ENCODE data around the gene EID1.
"Not testable (repeated sequence)": the region's sequence is repeated elsewhere in the genome, so short reads cannot be mapped to it uniquely, and the experiment has no call there.

EID1 gene

DNA sequence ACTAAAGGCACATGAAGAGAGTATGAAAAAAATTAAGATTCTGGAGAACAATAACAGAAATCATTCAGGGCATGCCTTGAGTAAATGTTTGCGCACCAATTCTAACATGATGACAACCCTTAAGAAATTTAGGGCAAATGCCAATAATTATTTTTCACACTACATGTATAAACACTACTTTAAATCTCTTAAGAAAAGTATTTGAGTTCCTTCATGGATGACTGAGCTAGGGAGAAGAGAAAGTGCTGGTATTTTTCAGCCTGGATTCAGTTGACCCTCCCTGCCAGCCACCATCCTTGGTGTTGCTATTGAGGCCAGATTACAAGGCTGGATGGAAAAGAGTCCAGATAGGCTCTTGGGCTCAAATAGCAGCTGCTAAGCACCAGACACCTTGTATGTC lies 8.0 kb upstream of the EID1 start:
- no peak for DNase-seq

- no peak for DNase-seq
Measured at GRCh38 chr15:48871542-48871941, 6.4 kb upstream of the EID1 start.

DNA sequence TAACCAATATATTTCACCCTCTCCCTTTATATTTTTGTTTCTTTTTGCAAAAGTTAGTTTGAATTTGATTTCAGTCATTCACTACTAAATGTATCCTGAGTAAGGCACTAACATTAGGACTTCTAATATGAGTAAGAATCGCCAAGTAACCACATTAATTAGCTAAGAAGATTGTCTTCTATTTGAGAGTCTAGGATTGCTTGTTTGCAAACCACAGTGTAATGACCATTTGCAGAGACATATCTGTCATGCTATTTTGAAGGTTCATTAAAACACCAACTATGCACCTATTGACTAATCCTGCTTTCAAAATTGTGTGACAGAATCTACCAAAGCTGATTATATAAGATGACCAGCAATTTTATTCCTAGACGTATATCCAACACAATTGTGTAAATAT lies 5.3 kb upstream of the EID1 start:
- no peak for DNase-seq

GRCh38 chr15:48875241-48875960 lies 2.5 kb upstream of the EID1 start:
- DNase-seq = no peak

DNA sequence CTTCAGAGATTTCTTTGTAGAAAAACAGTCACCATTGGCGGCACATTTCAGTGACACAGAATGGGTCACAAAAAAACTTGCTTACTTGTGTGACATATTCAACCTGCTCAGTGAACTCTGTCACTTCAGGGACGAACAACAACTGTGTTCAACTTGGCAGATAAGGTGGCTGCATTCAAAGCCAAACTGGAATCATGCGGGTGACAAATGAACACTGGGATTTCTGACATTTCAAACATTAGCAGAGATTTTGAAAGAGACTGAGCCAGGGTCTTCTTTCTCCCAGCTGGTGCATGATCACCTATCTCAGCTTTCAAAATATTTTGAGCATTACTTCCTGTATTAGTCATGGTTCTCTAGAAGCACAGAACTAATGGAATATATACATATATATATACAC lies 1.9 kb upstream of the EID1 start:
- DNase-seq = no peak

GRCh38 chr15:48880070-48880634 lies 2.2 kb downstream of the EID1 start:
- DNase-seq = no peak

DNA sequence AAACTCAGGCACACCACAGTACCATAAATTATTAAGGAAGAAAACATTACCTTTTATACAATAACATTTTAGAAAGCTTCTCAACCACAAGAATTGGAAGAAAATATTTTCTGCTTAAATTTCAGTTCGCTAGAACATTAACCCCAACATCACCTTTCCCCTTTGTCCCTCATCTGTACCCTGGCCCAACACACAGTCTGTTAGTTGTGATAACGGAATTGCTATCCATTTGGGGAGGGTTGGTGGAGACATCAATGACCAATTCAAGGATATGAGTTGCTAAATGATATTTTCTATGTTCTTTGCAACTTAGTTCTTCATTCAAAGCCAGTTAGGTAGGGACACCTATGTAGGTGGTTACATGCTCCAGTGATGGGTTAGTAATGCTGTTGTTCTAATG lies 5.8 kb downstream of the EID1 start:
- no peak for DNase-seq

DNA sequence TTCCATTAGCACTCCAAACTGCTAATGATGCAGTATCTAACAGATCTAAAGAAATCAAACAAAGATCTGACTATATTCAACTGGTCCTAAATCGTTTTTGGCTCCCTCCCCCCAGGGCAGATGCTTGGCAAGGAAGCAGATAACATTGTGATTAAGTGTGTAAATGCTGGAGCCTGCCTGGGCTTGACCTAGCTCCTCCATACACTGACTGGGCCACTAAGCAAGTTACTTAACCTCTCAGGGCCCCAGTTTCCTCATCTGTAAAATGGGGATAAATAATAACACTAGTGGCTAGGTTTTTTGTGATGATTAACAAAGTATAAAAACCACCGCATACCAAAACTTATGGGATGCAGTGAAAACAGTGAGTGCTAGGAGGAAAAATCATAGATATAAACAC lies 9.2 kb downstream of the EID1 start:
- no peak for DNase-seq

DNA sequence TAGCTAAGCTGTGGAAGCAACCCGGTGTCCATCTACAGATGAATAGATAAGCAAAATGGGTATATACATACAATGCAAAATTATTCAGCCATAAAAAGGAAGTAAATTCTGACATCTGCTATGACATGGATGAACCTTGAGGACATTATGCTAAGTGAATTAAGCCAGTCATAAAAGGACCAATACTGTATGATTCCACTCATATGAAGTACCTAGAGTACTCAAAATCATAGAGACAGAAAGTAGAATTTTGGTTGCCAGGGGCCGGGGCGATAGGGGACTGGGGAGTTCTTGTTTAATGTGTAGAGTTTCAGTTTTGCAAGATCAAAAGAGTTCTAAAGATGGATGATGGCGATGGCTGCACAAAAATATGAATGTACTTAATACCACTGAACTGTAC lies 10.3 kb downstream of the EID1 start:
- no peak for DNase-seq

DNA sequence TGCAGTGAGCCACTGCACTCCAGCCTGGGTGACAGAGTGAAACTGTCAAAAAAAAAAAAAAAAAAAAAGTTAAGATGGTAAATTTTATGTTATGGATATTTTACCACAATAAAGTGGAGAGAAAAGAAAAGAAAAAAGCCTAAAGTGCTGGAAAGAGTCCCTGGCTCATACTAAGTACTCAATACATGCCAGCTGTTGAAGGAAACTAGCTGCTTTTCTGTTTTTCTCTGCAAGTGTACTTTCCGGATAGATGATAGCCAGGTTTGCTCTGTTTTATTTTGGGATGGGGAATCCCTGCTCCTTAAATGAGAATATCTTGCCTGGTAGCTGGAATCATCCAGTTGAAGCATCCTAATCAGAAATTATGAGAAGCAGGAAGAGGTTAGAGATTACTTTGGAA lies 10.9 kb downstream of the EID1 start:
- no peak for DNase-seq

GRCh38 chr15:48889925-48890324 lies 12.0 kb downstream of the EID1 start:
- no peak for DNase-seq

GRCh38 chr15:48890375-48890972 lies 12.5 kb downstream of the EID1 start:
- no peak for DNase-seq

- DNase-seq = no peak
Measured at GRCh38 chr15:48891232-48891765, 13.4 kb downstream of the EID1 start.

GRCh38 chr15:48893311-48893710 lies 15.4 kb downstream of the EID1 start:
- DNase-seq = no peak

DNA sequence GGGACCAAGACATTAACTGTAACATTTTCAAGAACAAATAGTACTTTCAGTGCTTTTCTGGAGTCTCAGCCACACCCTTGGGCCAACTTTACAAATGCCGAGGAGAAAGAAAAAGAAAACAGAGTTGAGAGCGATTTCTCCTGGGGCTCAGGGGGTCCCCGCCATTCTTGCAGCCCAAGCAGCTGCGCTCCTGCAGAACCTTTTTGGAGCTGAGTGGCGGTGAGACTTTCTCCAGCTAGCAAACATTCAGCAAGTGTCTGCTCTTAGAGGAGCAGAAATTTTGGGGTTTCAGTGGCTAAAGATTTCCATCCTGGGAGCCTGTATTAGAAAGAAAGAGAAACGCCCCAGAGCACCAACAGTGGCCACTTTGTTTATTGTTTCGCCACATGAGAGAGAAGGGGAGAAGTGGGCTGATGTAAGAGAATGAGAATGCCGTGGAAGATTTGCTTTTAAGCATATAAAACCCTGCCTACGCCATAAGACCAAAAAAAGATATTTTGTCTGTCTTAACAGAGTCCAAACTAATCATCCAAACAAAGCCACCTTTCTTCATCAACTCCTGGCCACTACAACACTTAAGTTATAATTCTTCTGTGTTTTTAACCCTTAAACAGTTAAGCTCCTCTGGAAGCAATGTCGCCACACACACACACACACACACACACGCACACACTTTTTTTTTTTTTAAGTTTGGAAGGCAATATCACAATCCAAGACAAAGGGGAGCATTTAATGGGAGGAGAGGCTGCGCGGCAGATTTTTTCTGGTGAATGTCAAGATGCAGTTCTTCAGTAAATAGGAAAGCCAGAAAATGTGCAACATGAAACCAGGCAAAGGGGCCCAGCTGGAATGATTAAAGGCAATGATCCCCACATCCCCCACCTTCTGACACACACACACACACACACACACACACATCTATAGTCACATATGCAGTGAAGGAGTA lies 19.2 kb downstream of the EID1 start:
- DNase-seq = no peak

DNA sequence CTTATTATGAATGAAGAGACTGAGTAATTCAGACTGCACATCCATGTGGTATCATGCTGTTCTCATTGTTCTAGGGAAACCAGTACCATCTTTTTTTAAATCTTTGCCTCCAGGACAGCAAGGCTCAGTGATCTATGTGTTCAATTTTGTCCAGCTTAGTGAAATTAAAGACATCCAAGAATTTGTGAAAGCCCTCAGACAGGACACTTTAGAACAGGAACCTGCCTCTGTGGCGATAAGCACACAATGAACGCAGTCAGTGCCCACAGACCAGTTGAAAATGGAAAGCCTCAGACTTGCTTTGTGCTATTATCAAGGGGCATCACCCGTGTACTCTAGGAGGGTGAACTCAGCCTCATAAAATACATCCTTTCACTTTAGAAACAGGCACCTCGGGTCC lies 20.1 kb downstream of the EID1 start:
- no peak for DNase-seq

GRCh38 chr15:48898446-48898845 lies 20.5 kb downstream of the EID1 start:
- no peak for DNase-seq

DNA sequence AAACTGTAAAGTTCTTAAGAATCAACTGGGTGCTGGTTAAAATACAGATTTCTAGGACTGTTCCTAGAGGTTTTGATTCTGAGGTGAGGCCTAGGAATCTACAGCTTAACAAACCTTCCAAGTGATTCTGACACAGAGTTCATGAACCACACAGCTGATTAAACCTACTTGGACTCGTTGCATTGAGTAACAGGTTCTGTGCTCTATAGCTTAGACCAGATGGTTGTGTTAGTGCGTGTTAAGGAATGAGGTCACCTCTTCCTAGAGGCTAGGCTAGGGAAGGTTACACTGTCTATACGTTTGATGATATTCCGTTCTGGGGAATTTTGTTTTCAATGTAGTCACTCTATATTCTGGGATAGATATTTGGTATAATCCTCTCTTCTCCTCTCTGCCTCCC lies 21.9 kb downstream of the EID1 start:
- DNase-seq = no peak

GRCh38 chr15:48904758-48905157 lies 26.8 kb downstream of the EID1 start:
- no peak for DNase-seq

- DNase-seq = no peak
Measured at GRCh38 chr15:48905216-48905615, 27.3 kb downstream of the EID1 start.

DNA sequence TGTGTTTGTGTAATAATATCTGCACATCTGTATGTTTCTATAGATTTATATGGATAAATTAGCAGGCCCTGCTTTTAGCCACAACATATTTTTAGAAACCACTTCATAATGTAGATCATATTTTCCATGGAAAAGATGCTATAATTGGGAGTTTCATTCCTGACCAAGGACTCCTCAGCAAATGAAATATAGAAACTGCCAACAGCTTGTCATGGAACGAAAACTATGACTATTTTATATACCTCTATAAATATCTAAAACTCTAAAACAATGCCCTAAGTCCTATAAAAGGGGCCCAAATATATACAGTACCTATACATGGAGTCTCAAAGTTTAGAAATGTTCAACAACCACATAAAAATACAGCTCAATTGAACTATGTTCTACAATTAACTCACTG lies 27.9 kb downstream of the EID1 start:
- no peak for DNase-seq

DNA sequence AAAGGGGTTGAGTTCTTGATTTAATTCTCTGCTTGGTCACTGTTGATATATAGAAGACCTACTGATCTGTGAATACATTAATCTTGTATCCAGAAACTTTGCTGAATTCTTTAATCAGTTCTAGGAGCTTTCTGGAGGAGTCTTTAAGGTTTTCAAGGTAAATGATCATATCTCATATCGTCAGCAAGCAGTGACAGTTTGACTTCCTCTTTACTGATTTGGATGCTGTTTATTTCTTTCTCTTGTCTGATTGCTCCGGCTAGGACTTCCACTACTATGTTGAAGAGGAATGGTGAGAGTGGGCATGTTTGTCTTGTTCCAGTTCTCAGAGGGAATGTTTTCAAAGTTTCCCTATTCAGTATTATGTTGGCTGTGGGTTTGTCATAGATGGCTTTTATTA lies 31.4 kb downstream of the EID1 start:
- not testable (repeated sequence) for DNase-seq

DNA sequence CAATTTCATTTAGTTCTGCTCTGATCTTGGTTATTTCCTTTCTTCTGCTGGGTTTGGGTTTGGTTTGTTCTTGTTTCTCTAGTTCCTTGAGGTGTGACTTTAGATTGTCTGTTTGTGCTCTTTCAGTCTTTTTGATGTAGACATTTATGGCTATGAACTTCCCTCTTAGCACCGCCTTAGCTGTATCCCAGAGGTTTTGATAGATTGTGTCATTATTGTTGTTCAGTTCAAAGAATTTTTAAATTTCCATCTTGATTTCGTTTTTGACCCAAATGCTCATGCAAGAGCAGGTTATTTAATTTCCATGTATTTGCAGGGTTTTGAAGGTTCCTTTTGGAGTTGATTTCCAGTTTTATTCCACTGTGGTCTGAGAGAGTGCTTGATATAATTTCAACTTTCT lies 32.6 kb downstream of the EID1 start:
- not testable (repeated sequence) for DNase-seq

Data from NCI-H187 treated with DMSO at 0.1 percent for 48 hours (cell line).